GM18505 (cell line): ENCODE results near the gene DROSHA.
"Not testable (repeated sequence)": the region's sequence is repeated elsewhere in the genome, so short reads cannot be mapped to it uniquely, and the experiment has no call there.

ENCODE experiments used
- ATAC-seq: cut with Tn5 transposase; IDR thresholded peaks from one replicate; pipeline ENCODE4 v1.9.1; 2021; ENCODE audit not compliant: unreplicated experiment
- POLR2A ChIP-seq: IDR thresholded peaks from 4 replicates; pipeline ENCODE4 v1.6.1; 2011; ENCODE audit warnings: borderline replicate concordance; ENCODE audit not compliant: insufficient read depth, insufficient read length; ENCODE audit errors: extremely low read depth

DROSHA gene, protein sequence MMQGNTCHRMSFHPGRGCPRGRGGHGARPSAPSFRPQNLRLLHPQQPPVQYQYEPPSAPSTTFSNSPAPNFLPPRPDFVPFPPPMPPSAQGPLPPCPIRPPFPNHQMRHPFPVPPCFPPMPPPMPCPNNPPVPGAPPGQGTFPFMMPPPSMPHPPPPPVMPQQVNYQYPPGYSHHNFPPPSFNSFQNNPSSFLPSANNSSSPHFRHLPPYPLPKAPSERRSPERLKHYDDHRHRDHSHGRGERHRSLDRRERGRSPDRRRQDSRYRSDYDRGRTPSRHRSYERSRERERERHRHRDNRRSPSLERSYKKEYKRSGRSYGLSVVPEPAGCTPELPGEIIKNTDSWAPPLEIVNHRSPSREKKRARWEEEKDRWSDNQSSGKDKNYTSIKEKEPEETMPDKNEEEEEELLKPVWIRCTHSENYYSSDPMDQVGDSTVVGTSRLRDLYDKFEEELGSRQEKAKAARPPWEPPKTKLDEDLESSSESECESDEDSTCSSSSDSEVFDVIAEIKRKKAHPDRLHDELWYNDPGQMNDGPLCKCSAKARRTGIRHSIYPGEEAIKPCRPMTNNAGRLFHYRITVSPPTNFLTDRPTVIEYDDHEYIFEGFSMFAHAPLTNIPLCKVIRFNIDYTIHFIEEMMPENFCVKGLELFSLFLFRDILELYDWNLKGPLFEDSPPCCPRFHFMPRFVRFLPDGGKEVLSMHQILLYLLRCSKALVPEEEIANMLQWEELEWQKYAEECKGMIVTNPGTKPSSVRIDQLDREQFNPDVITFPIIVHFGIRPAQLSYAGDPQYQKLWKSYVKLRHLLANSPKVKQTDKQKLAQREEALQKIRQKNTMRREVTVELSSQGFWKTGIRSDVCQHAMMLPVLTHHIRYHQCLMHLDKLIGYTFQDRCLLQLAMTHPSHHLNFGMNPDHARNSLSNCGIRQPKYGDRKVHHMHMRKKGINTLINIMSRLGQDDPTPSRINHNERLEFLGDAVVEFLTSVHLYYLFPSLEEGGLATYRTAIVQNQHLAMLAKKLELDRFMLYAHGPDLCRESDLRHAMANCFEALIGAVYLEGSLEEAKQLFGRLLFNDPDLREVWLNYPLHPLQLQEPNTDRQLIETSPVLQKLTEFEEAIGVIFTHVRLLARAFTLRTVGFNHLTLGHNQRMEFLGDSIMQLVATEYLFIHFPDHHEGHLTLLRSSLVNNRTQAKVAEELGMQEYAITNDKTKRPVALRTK (N-terminal part only)

DNA sequence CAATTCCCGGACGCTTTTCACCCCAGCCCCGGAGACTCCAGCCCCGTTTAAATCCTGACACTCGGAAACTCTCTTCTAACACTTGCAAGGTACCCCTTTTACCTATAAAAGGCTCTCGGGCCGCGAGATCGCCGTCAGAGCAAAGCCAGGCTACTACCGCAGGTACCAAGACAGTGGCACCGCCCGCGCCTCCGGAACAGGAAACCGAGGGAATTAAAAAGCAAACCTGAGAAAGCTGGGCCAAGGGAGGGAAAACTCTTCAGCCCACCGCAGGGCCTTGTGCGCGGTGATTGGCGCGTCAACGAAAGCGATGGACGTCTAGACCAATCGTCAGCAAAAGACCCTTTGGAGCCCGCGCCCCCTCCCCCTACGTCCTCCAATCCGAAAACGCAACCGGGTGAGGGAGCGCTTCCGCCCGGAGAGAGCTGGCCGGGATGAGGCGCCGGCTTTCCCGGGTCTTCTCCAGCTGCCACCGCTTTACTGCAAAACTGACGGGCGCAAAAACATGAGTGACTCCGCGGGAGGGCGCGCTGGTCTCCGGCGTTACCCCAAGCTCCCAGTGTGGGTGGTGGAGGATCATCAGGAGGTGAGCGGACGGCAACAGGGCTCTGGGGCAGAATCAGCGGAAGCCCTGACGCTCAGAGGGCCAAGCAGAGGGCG lies at the start of gene DROSHA, which contains the start of gene C5orf22:
Gene DROSHA (minus strand): TSS at position 206 of the 660 bp plus-strand sequence. CDS start 3,034 bp downstream, outside the sequence.
Gene C5orf22 (plus strand): TSS at position 414 of the 660 bp plus-strand sequence. CDS start 92 bp downstream, at position 506.
- TF ChIP-seq POLR2A = peak; percentile 86
- ATAC-seq = peak; percentile 94

DNA sequence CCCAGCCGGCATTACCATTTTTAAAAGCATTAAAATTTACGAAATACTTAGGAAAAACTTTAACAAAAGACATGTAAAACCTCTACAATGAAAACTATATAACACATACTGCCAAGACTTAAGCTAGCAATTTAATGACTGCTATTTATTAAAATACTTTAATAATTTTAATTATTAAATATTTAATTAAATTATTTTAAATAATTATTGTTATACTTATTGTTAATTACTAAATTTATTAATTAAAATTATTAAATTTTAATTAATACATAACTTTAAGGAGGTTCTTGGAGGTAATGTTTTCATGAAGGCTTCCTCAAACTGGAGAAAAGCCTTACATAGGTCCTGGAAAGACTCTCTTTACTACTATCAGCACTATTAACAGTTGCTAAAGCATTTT lies 47.7 kb upstream of the DROSHA start:
- no peak for ATAC-seq
- TF ChIP-seq POLR2A = no peak

DNA sequence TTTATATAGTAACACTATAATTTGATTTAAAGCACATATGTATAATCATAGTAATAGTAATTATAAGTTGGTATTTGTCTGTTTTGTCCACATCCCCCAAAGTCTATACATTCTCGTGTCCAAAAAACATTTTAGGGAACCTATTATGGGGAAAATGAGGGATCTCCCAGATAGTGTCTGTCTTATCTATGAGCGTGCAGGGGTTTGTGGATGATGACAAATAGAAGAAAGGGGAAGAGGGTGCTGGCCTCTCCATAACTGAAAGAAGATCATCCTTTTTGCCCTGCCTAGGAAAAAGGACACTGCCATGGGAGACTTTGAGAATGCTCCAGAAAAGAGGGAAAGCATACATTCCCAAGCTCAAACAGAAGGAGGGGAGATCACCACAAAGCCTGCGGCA lies 45.5 kb upstream of the DROSHA start:
- ATAC-seq = no peak
- no peak for TF ChIP-seq POLR2A

DNA sequence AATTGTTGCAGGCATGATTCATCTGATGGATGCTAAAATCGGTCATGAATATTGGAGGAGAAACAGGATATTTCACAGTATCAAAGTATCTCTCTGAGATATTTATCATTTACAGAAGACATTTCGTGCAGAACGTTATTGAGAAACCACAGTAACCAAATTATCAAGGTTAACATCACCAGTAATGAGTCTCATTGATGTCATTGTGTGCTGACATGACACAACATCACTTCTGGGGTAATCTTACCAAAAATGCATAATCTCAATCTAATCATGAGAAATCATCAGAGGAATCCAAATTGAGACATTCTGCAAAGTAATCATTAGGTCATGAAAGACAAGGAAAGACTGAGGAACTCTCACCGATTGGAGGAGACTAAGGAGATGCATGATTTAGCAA lies 42.9 kb upstream of the DROSHA start:
- no peak for ATAC-seq

DNA sequence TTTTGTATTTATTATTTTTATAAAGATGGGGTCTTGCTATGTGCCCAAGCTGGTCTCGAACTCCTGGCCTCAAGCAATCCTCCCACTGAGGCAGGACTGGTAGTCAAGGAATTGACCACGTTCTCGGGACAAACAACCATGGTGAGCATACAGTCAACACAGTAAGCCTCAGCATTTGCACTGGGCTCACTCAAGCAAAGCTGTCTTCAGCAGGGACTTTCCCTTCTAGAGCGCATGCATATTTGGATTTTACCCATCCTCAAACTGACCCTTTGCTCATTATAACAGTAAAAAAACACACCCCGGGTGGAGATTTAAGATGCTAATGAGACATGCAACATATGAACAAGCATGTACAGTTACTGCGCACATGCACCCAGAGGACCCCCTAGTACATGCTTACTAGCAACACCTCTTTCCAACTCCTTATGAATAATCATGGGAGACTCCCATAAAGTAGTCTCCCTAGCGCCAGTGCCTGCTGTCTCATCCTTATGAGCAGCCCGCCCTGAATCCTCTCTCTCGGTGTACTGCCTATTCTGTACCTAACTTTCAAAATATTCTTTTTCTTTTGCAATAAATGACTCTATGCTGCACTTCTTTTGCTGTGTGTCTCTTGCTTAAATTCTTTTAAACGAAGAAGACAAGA lies 41.7 kb upstream of the DROSHA start:
- TF ChIP-seq POLR2A = no peak
- peak; percentile 93 for ATAC-seq

More for the DNA sequence above, 42.9 kb upstream of the DROSHA start:
- no peak for TF ChIP-seq POLR2A

DNA sequence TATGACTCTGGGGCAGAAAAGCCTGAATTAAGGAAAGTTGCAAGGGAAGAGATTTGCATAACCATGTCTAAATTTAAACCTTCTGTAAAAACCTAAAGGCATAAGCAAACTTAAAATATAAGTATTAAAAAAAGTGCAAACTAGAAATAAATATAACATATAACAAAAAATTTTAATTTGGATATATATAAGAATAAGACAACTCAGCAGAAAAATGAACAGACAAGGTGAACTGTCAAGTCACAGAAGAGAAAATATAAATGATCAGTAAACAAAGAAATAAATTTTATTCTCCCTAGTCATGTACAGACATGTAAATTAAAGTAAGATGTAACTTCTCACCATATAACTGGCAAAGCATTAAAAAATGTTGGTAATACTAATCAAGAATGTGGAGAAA lies 37.2 kb upstream of the DROSHA start:
- no peak for ATAC-seq
- no peak for TF ChIP-seq POLR2A

DNA sequence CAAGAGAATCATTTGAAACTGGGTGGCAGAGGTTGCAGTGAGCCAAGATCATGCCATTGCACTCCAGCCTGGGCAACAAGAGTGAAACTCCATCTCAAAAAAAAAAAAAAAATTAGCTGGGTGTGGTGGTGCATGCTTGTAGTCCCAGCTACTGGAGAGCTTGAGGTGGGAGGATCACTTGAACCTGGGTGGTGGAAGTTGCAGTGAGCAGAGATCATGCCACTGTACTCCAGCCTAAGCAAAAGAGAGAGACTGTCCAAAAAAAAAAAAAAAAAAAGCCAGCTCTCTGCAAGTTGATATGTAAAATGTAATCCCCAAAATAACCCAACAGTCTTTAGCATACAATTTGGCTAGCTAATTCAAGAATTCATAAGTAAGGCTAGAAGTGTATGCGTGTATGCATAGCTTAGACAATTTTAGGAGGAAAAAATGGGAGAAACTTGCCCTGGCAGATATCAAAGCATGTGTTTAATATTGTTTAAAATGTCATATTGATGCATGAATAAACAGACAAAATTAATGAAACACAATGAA lies 36.5 kb upstream of the DROSHA start:
- no peak for ATAC-seq
- no peak for TF ChIP-seq POLR2A

DNA sequence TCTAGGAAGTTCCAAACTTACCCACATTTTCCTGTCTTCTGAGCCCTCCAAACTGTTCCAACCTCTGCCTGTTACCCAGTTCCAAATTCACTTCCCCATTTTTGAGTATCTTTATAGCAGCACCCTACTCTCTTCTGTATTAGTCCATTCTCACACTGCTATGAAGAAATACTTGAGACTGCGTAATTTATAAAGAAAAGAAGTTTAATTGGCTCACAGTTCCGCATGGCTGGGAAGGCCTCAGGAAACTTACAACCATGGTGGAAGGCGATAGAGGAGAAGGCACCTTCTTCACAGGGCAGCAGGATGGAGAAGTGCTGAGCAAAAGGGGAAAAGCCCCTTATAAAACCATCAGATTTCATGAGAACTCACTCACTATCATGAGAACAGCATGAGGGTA lies 34.5 kb upstream of the DROSHA start:
- not testable (repeated sequence) for ATAC-seq

DNA sequence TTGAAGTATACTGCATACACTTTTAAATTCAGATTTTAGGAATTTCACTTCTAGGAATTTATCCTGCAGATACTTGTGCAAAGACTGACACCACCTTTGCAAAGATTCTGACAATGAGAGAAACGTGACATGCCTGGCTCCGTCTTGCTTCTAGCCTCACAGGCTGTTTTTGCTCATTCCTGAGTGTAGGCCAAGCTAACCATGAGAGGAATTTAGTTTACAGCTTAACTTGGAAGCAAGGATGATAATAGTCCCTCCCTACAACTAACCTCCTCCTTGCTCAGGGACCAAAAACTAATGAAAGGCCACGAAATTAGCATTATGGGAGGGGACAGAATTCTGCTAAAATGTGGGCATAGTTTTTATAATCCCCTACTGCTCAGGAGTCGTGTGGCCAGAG lies 31.3 kb upstream of the DROSHA start:
- ATAC-seq = no peak
- TF ChIP-seq POLR2A = no peak

DNA sequence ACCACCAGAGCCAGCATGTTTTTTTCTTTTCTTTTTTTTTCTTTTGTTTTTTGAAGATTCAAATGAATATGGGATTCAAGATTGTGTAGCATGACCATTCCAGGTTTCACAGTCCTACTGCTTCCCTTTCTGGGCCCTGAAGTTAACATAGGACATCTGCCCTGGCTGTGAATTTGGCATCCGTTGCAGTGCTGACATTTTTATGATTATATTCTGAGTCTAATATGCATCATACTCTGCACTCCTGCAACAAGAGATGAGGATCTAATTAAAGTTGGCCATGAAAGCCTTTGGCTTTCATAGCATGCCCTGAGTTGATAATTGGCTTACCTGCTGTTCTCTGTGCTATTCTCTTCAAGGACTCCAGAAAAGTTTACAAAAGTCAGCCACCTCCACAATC lies 30.1 kb upstream of the DROSHA start:
- no peak for TF ChIP-seq POLR2A
- no peak for ATAC-seq

DNA sequence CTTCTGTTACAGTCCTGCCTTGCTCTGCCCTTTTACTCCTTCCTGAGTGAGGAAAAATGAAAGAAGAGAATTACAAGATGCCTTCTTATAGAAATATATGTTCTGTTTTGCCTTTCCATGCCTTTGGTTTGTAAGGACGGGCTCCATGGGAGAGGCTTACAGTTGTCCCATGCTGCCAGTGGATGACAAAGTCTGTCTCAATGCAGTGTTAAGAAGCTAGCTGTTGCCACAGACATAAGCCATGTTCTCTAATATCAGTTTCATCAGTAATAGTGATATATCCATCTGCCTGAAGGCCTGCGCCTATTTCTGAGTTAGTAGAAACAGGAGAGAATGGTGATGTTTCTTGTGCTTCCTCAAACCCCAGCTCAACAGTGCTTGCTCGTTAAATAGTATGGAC lies 28.0 kb upstream of the DROSHA start:
- no peak for TF ChIP-seq POLR2A
- ATAC-seq = no peak

DNA sequence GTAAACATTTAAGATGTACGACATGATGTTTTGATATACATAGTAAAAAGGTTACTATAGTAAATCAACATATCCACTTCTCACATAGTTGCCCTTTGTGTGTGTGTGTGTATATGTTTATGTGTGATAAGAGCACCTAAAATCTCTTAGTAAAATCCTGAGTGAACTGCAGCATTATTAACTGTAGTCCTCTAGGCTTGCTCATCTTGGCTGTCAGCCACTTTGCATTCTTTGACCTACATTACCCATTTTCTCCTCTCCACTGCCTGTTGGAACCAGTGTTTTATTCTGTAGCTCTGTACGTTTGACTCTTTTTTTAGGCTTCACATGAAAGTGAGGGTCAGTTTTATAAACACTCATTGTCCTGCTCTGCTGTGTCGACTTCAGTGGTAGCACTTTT lies 24.6 kb upstream of the DROSHA start:
- TF ChIP-seq POLR2A = no peak
- ATAC-seq = no peak
